IPS-NIHi7 (cell line): ENCODE data around the gene CARMIL3.
"Not testable (repeated sequence)": the region's sequence is repeated elsewhere in the genome, so short reads cannot be mapped to it uniquely, and the experiment has no call there.

Source experiments
- DNase-seq: peaks from one replicate; pipeline ENCODE4 v3.0.0; 2012; ENCODE audit warnings: mixed read lengths; ENCODE audit errors: extremely low spot score

CARMIL3 gene

DNA sequence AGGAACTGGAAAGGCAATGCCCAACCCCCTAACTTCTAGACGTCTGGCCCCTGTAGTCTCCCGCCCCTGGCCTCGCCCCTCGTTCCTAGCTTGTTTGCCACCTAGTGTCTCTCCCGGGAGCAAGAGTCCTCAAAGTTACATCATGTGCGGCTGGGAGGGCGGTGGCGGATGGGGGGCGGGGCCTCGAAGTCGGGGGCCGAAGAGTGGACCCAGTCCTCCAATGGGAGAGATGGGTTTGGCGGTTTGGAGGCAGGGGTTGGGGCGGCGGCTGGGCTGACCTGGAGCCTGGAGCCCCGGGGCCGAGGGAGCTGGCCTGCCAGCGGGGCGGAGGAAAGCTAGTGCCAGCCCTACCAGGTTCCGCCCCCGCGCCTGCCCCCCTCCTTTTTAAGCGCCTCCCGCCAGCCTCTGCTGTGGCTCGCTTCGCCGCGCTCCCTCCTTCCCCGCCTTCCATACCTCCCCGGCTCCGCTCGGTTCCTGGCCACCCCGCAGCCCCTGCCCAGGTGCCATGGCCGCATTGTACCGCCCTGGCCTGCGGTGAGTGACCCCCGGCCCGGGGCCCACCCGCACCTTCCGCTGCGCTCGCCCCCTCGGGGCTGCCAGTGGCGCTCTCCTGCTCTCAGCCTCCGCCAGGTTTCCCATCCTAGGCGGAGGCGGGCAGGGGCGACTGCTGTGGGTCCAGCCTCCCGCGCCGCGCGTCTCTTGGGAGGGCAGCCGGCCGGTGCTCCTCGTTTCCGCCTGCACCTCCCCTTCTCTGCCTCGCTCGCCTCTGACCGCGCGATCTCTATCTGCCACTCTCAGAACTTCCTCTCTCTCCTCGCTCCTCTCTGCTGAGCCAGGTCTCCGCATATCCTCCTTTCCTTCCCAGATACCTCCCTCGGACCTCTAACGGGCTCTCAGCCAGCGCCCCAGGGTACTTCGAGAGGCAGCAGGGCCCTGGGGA is 42.4 kb downstream of the CARMIL3 start, which contains the start of gene PCK2:
TSS of gene PCK2 (plus strand) at position 411 of the 940 bp plus-strand sequence. CDS start at position 506, 95 bp downstream.
- DNase-seq, result peak; percentile 99

DNA sequence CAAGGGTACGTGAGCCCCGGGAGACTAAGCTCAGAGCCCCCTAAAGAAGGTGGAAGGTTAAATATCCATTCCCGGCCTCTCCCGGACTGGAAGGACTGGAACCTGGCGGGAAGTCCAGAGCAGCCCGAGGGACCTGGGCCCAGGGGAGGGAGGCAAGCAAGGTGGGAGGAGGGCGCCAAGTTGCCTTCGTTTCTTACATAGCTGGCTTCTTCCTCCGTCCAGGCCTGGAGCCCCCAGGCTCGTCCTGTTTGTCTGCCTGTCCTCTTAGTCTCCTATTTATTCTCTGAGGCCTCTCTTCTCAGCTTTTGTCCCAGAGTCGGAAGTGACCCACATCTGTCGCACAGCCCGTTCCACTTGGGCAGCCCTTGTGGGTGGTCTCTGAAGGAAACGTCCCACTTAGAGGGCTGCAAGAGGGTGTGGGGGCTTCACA is 43.0 kb downstream of the CARMIL3 start:
- no peak for DNase-seq

DNA sequence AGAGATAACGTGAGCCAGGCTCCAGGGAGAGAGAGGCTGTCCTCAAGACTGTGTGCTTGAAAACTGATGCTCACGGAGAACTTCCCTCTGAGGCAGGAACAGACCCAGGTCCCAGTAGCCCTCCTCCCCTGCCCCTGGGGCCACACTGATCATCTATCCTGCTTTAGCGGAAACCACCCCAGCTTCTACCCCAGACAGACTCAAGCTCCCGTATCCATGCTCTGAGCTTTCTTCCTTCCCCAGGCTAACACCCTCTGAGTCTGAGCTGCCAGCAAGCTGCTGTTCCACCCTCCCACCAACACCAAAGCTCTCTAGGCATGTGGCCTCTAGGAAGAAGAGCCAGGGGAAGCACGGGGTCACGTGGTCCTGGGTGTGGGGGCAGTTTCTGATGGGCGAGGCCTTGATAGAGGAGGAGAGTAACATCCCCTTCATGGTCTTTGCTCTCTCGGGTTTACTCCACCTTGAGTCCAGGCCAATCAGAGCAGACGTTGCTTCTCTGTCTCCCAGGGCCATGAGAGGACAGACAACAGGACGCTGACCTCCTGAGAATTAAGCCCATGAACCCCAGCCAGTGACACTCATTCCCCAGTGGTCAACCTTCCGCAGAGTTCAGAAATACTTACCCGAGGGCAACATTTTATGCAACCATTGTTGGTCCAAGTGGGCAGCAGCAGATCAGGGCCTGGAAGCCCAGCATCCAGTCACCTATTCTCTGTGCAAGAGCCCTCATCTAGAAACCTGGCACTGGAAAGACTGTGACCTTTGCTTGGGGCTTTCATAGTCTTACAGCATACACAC is 43.7 kb downstream of the CARMIL3 start:
- DNase-seq, result peak; percentile 70

DNA sequence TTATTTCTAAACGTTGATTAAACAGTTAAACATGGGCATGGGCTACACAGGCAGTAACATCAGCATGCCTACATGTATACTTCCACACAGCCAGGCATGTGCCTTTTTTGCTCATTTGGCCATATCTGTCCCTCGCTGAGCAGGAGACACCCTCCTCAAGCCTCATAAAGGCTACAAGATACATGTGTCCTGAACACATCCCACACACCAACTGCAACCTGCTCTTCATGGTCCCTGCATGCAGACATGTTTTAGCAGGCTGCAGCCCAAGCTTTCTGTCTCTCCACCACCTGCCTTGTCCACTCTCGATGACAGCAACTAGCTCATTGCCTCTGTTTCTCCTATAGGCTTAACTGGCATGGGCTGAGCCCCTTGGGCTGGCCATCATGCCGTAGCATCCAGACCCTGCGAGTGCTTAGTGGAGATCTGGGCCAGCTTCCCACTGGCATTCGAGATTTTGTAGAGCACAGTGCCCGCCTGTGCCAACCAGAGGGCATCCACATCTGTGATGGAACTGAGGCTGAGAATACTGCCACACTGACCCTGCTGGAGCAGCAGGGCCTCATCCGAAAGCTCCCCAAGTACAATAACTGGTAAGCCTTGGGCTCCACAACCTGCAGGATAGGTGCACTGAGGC is 44.9 kb downstream of the CARMIL3 start:
- DNase-seq, result no peak

DNA sequence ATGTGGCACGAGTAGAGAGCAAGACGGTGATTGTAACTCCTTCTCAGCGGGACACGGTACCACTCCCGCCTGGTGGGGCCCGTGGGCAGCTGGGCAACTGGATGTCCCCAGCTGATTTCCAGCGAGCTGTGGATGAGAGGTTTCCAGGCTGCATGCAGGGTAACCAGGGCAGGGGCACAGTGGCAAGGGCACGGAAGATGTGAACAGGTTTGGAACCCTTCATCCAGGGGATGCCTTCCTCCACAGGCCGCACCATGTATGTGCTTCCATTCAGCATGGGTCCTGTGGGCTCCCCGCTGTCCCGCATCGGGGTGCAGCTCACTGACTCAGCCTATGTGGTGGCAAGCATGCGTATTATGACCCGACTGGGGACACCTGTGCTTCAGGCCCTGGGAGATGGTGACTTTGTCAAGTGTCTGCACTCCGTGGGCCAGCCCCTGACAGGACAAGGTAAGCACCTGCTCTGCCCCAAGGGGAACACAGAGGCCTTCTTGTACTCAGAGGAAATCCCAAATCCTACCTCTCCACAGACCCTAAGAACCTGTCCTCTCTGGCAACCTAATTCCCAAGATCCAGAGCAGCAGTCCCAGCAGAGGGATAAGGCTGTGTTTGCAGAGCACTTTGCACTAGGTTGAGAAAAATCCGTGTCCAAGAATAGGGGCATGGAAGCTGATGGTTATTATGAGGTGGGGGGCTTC is 46.6 kb downstream of the CARMIL3 start:
- no peak for DNase-seq

DNA sequence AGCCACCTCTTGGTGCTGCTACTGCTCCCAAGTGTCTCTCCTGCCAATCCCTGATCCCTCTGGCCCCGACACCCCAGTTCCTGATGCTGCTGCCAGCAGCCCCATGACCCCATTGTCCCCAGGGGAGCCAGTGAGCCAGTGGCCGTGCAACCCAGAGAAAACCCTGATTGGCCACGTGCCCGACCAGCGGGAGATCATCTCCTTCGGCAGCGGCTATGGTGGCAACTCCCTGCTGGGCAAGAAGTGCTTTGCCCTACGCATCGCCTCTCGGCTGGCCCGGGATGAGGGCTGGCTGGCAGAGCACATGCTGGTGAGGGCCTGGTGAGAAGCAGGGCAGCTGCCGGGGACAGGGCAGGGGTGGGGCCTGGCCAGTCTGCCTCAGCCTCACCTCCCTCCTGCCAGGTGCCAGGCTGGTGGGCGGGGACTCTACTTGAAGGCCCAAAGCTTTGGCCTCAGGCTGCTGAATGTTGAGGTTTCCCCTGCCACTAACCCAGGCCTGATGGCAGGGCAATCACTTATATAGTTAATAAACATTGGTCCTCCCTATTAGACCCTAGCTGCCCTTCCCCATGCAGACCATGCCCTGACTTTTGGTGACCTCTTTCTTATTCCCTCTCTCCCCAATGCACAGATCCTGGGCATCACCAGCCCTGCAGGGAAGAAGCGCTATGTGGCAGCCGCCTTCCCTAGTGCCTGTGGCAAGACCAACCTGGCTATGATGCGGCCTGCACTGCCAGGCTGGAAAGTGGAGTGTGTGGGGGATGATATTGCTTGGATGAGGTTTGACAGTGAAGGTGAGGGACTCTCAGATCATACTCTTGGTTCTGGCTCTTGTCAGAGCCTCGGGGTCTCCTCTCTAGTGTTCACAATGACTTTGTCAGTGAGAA is 47.4 kb downstream of the CARMIL3 start:
- DNase-seq, result no peak

DNA sequence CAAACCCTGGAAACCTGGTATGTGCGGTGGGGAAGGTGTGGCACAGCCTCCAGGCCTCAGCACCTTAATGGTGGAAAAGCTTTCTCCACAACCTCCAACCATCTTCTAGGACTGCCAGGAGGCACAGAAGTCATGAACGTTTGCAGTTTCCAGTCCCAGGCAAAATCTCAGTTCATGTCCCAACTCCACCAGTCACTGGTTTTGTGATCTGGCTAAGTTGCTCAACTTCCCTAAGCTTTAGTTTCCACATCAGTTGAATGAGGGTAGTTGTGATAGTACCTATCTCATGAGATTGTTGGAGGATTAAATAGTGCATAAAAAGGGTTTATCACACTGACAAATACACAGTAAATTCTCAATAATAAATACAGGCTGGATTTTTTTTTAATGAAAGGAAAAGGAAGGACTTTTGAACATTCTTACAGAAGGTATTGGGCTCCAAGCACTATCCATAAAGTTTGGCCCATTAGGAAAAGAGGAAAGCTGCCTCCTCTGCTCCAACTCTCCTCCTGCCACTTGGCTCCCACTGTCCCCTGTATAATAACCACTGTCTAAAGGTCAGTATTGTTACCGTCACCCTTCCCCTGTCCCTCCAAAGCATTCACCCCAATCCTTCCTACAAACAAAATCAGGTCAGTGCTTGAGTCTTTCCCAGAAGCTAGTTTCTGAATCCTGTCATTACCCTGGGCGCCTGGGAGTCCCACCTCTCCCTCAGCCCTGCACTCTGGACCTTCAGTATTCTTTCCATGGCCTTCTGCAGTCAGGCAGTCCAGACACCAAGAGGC is 48.6 kb downstream of the CARMIL3 start:
- no peak for DNase-seq

DNA sequence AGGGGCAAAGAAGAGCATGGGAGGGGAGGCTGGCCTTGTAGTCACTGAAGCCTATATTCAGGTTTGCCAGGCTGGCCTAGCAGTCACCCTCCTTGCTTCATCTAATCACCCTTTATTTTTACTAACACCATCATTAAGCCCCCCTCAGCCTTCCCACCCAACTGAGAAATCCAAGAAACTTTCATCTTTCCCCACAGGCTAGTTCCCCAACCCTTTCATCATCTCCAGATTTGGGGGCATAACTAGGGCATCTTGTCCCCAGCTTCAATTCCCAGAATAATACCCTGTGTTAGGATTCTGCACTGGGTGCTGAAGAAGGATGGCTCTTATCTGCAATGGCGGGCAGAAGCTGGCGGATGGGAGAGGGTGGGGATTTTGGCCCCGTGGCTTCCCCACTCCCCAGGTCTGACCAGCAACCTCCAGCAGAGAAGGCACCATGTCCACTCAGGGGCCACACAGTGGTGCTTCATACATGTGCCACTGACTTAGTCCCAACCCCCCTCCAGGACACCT is 49.2 kb downstream of the CARMIL3 start:
- DNase-seq, result no peak

DNA sequence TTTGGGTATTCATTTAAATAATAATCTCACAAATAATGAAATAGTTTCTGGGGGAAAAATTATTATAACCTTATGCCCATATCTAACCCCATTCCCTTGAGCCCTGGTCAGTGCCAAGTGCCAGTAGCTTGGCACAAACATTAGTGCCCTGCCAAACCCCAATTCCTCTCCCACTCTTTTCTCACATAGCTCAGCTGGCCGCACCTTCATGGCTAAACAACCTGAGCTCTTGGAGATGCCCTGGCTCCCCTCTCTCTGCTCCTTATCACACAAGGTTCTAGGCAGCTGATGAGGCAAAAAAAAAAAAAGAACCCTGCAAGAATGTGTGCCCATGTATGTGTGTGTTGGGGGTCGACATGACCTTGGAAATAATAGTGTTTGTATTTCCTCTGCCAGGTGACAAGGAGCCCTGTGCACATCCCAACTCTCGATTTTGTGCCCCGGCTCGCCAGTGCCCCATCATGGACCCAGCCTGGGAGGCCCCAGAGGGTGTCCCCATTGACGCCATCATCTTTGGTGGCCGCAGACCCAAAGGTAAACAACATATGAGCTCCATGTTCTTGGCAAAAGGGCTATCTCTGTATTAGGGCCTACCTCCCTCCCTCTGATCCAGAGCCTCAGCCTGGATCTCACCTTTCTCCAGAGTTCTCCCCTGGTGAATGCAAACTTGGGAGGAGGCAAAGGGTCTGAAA is 50.7 kb downstream of the CARMIL3 start:
- no peak for DNase-seq

DNA sequence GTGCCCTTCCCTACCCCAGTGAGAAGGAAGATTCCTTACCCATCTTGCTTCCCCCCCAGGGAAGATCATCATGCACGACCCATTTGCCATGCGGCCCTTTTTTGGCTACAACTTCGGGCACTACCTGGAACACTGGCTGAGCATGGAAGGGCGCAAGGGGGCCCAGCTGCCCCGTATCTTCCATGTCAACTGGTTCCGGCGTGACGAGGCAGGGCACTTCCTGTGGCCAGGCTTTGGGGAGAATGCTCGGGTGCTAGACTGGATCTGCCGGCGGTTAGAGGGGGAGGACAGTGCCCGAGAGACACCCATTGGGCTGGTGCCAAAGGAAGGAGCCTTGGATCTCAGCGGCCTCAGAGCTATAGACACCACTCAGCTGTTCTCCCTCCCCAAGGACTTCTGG is 51.6 kb downstream of the CARMIL3 start:
- no peak for DNase-seq

DNA sequence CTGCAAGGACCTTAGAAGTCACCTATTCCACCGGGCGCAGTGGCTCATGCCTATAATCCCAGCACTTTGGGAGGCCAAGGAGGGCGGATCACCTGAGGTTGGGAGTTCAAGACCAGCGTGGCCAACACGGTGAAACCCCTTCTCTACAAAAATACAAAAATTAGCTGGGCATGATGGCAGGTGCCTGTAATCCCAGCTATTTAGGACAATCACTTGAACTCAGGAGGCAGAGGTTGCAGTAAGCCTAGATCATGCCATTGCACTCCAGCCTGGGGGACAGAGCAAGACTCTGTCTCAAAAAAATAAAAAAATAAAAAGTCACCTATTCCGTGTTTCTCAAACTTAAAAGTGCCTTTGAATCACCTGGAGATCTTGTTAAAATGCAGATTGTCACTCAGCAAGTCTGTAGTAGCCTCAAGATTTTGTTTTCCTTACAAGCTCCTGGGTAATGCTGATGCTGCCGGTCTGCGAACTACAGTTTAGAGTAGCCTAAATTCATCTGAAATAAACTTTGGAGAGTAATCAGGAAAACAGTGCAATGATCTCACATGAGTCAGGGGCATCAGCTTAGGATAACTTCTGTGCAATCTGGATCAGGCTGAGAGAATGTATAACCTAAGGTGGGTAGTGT is 53.9 kb downstream of the CARMIL3 start:
- not testable (repeated sequence) for DNase-seq

DNA sequence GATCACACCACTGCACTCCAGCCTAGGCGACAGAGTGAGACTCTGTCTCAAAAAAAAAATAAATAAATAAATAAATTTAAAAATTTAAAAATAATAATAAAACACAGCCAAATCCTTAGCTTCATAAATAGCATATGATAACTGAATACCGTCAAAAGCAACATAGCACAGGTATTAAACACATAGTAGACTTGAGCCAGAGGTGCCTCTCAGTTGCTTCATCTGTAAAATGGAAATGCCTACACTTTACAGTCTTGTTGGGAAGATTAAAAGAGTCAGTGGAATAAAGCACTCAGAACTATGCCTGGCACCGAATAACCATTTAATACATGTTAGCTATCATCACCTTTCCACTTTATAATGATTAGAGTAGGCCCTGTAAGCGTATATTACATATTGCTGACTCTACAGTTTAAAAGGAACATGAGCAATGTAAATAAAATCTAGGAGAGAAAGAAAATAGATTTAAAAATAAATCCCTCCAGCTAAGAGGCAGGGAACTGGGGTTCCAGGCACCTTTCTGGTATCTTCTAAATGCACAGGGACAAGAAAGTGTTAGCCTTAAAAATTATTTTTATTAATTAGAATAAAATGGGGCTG is 55.0 kb downstream of the CARMIL3 start:
- DNase-seq, result no peak

DNA sequence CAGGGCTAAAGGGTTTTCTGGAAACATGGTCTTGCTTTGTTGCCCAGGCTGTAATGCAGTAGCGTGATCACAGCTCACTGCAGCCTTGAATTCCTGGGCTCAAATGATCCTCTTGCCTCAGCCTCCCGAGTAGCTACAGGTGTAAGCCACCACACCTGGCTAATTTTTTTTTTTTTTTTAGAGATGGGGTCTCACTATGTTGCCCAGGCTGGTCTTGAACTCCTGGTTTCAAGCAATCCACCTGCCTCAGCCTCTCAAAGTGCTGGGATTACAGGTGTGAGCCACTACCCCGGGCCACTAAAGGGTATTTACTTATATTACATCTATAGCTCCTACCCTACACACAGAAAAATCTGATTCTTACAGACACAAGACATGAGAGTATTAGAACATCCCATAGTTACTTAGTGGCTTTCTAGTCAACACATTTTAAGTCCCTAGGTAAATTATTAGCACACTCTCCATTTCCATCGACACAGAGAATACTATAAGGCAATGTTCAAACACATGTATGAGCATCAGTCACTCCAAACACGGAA is 56.6 kb downstream of the CARMIL3 start:
- no peak for DNase-seq

DNA sequence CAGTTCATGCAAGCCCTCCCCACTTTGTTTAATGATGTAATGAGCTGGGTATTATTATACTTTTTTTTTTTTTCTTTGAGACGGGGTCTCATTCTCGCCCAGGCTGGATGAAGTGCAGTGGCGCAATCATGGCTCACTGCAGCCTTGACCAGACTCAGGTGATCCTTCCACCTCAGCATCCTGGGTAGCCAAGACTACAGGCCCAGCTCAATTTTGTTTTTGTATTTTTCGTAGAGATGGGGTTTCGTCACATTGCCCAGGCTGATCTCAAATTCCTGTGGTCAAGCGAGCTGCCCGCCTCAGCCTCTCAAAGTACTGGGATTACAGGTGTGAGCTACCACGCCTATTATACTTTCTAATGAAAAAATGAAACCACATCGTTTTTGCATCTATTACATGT is 58.3 kb downstream of the CARMIL3 start:
- no peak for DNase-seq

DNA sequence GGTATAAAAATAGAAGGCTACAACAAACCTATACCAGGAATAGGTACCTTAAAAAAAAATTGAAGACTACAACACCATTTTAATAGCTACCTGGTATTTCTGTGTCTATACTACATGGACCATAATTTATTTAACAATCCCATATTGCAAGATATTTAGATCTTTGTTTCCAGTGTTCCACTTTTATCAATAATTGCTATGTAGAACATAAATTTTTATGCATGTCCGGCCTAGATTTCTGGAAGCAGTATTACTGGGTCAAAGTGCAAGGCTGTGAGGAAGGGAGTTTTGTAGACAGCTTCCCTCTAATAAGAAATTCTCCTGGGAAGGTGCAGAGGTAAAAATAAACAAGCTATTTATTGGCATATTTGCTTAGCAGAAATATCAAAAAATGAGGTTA is 58.7 kb downstream of the CARMIL3 start:
- no peak for DNase-seq

DNA sequence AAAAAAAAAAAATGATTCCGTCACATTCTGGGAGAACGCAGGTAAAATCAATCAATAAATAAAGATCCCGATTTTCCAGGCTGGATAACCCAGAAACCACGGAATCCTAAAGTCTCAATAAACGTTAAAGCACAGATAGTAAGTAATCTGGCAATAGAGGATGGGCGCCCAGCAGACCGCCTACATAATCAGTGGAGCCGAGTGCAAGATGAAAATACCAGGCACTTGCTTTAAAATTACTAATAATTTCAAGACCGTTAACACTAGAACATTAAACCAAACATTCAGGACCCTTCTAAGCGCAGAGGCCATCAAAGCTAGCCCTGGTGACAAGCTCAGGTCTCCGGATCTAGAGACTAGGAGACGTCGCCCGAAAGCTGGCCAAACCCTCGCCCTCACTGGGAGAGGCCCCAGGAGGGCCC is 61.6 kb downstream of the CARMIL3 start:
- DNase-seq, result no peak

DNA sequence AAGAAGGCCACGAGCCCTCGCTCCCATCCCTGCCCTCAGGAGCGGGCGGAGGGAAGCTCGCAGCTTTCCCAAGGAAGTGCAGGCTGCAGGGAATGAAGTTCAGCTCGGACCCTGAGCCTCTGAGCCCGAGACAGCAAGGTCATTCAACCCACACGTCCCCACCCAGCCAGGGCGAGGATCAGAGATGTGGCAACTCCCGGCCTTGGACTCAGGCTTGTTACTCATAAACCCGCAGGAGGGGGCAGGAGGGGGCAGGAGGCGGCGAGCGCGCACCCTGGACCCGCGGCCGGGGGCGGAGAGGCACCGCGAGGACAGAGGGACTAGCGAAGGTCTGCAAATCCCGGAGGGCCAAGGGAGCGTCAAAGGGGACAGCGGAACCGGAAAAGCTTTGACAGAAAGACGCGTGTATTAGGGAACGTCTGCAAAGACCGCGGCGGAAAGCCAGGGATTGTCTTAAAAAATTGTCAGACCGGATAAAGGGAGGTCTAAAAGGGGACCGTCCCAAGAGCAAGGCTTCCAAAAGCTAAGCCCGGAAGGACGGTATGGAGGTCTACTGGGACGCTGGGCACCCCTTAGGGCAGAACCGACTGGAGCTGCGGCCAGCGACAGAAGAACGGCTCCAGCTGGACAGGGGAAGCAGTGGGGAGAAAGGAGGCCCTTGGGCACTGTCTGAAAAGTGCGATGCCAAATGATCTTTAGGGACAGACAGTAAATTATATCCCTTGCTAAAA is 62.2 kb downstream of the CARMIL3 start:
- DNase-seq, result peak; percentile 78
